ENCODE results near the gene FUCA1.

The FUCA1 gene

DNA sequence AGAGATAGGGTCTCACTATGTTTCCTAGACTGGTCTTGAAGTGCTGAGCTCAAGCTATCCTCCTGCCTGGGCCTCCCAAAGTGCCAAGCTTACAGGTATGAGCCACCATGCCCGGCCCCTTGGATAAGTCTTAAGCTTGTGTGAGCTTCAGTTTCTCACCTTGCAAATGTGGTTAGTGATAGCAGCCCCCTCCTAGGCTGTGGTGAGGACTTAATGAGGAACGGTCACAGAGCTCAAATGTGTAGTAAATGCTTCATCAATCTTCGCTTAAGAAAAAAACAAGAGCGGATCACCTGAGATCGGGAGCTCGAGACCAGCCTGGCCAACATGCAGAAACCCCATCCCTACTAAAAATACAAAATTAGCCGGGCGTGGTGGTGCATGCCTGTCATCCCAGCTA, 42.1 kb upstream of the FUCA1 start:
- TF ChIP-seq, protein P1, sequence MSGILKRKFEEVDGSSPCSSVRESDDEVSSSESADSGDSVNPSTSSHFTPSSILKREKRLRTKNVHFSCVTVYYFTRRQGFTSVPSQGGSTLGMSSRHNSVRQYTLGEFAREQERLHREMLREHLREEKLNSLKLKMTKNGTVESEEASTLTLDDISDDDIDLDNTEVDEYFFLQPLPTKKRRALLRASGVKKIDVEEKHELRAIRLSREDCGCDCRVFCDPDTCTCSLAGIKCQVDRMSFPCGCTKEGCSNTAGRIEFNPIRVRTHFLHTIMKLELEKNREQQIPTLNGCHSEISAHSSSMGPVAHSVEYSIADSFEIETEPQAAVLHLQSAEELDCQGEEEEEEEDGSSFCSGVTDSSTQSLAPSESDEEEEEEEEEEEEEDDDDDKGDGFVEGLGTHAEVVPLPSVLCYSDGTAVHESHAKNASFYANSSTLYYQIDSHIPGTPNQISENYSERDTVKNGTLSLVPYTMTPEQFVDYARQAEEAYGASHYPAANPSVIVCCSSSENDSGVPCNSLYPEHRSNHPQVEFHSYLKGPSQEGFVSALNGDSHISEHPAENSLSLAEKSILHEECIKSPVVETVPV (CRISPR knock-in tag; IDR thresholded peaks at IDR 0.05): no peak
- TF ChIP-seq, protein P2, sequence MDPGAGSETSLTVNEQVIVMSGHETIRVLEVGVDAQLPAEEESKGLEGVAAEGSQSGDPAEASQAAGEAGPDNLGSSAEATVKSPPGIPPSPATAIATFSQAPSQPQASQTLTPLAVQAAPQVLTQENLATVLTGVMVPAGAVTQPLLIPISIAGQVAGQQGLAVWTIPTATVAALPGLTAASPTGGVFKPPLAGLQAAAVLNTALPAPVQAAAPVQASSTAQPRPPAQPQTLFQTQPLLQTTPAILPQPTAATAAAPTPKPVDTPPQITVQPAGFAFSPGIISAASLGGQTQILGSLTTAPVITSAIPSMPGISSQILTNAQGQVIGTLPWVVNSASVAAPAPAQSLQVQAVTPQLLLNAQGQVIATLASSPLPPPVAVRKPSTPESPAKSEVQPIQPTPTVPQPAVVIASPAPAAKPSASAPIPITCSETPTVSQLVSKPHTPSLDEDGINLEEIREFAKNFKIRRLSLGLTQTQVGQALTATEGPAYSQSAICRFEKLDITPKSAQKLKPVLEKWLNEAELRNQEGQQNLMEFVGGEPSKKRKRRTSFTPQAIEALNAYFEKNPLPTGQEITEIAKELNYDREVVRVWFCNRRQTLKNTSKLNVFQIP (CRISPR knock-in tag; IDR thresholded peaks at IDR 0.05; ENCODE audit: borderline replicate concordance, low read depth): no peak
- TF ChIP-seq ISL1 (CRISPR knock-in tag; IDR thresholded peaks at IDR 0.05) (no peak), ZC3H10 (CRISPR knock-in tag; IDR thresholded peaks at IDR 0.05) (no peak), TCF4 (CRISPR knock-in tag; IDR thresholded peaks at IDR 0.05; ENCODE audit: borderline replicate concordance) (no peak), ESRRG (CRISPR knock-in tag; IDR thresholded peaks at IDR 0.05) (no peak), ZFP3 (CRISPR knock-in tag; IDR thresholded peaks at IDR 0.05) (no peak)
- ATAC-seq: no peak

DNA sequence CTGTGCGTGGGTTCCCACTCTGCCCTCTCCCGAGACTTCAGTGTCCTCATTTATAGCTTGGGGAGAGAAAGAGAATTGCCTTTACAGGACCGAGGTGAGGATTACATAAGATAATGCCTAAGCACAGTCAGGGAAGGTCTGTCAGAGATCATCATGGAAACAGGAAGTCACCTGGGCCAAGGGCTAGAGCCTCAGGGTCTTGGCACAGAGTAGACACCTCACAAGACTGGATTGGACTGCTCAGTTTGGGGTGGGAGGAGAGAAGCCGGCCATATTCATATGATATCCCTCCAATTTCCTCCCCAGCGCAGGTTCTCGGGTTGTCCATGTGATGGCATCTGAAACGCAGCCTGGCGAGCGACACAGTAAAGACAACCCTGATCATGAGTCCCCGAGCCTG, 41.3 kb upstream of the FUCA1 start:
- no peak for ATAC-seq
- TF ChIP-seq BACH2 (CRISPR knock-in tag; IDR thresholded peaks at IDR 0.05; ENCODE audit: borderline replicate concordance) (no peak), ZC3H10 (CRISPR knock-in tag; IDR thresholded peaks at IDR 0.05) (no peak), OSR1 (CRISPR knock-in tag; IDR thresholded peaks at IDR 0.05) (no peak), ISL1 (CRISPR knock-in tag; IDR thresholded peaks at IDR 0.05) (no peak), ZNF70 (CRISPR knock-in tag; IDR thresholded peaks at IDR 0.05) (no peak), ZFP30 (CRISPR knock-in tag; IDR thresholded peaks at IDR 0.05) (no peak), CSDC2 (CRISPR knock-in tag; IDR thresholded peaks at IDR 0.05) (no peak), TCF4 (CRISPR knock-in tag; IDR thresholded peaks at IDR 0.05; ENCODE audit: borderline replicate concordance) (no peak), ESRRG (CRISPR knock-in tag; IDR thresholded peaks at IDR 0.05) (no peak), GLIS3 (CRISPR knock-in tag; IDR thresholded peaks at IDR 0.05) (no peak), PPARA (CRISPR knock-in tag; IDR thresholded peaks at IDR 0.05; ENCODE audit: borderline replicate concordance) (no peak)
- TF ChIP-seq, protein P3, sequence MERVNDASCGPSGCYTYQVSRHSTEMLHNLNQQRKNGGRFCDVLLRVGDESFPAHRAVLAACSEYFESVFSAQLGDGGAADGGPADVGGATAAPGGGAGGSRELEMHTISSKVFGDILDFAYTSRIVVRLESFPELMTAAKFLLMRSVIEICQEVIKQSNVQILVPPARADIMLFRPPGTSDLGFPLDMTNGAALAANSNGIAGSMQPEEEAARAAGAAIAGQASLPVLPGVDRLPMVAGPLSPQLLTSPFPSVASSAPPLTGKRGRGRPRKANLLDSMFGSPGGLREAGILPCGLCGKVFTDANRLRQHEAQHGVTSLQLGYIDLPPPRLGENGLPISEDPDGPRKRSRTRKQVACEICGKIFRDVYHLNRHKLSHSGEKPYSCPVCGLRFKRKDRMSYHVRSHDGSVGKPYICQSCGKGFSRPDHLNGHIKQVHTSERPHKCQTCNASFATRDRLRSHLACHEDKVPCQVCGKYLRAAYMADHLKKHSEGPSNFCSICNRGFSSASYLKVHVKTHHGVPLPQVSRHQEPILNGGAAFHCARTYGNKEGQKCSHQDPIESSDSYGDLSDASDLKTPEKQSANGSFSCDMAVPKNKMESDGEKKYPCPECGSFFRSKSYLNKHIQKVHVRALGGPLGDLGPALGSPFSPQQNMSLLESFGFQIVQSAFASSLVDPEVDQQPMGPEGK (CRISPR knock-in tag; IDR thresholded peaks at IDR 0.05; ENCODE audit: borderline replicate concordance): no peak
- TF ChIP-seq, protein P2 (CRISPR knock-in tag; IDR thresholded peaks at IDR 0.05; ENCODE audit: borderline replicate concordance, low read depth): no peak
- TF ChIP-seq, protein P4, sequence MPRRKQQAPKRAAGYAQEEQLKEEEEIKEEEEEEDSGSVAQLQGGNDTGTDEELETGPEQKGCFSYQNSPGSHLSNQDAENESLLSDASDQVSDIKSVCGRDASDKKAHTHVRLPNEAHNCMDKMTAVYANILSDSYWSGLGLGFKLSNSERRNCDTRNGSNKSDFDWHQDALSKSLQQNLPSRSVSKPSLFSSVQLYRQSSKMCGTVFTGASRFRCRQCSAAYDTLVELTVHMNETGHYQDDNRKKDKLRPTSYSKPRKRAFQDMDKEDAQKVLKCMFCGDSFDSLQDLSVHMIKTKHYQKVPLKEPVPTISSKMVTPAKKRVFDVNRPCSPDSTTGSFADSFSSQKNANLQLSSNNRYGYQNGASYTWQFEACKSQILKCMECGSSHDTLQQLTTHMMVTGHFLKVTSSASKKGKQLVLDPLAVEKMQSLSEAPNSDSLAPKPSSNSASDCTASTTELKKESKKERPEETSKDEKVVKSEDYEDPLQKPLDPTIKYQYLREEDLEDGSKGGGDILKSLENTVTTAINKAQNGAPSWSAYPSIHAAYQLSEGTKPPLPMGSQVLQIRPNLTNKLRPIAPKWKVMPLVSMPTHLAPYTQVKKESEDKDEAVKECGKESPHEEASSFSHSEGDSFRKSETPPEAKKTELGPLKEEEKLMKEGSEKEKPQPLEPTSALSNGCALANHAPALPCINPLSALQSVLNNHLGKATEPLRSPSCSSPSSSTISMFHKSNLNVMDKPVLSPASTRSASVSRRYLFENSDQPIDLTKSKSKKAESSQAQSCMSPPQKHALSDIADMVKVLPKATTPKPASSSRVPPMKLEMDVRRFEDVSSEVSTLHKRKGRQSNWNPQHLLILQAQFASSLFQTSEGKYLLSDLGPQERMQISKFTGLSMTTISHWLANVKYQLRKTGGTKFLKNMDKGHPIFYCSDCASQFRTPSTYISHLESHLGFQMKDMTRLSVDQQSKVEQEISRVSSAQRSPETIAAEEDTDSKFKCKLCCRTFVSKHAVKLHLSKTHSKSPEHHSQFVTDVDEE (CRISPR knock-in tag; IDR thresholded peaks at IDR 0.05): no peak
- TF ChIP-seq, protein P5, sequence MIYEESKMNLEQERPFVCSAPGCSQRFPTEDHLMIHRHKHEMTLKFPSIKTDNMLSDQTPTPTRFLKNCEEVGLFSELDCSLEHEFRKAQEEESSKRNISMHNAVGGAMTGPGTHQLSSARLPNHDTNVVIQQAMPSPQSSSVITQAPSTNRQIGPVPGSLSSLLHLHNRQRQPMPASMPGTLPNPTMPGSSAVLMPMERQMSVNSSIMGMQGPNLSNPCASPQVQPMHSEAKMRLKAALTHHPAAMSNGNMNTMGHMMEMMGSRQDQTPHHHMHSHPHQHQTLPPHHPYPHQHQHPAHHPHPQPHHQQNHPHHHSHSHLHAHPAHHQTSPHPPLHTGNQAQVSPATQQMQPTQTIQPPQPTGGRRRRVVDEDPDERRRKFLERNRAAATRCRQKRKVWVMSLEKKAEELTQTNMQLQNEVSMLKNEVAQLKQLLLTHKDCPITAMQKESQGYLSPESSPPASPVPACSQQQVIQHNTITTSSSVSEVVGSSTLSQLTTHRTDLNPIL (CRISPR knock-in tag; IDR thresholded peaks at IDR 0.05; ENCODE audit: low read depth): no peak

DNA sequence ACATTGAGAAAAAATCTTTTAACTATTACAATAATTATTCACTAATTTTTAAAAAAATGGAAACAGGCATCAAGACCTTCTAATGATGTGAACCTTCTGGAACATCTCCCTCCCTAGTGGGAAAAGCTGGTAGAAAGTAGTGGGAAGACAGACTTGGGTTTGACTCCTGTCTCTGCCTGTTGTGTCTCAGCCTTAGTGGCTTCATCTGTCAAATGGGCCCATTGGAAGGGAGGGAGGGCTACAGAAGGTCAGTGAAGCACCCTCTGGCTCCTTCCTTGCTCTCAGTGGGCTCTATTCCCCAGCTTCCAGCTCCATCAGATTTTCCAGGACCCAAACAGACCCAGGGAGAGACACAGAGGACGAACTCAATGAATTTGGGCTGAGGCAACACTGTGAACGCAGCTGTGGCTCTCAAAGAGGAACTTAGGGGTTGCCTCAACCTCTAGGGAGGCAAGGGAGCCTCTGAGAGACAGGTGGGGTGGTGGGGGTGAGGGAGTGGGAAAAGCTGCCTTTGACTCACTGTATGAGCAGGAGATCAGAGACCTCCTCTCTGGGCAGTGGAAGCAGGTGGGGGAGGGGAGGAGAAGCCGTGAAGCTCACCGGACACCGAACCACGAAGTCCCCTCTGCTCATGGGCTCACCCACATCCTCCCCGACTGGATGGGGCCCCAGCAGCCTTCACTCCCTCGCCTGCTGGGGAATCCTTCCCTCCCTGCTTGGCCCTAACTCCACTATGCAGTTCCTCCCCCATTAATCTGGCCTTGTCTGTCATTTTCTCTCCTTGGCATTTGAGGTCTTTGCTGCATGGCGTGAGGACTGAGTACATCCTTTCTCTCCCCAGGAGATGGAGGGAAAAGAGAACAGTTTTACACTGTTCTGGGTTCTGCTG, 40.6 kb upstream of the FUCA1 start:
- TF ChIP-seq BACH2 (CRISPR knock-in tag; IDR thresholded peaks at IDR 0.05; ENCODE audit: borderline replicate concordance) (no peak), ISL1 (CRISPR knock-in tag; IDR thresholded peaks at IDR 0.05) (no peak)
- TF ChIP-seq, protein P5 (CRISPR knock-in tag; IDR thresholded peaks at IDR 0.05; ENCODE audit: low read depth): no peak
- ATAC-seq: no peak
